GM12873 (cell line): Measurements from ENCODE around the gene CPXM2.

ENCODE experiments used
- CTCF ChIP-seq: IDR thresholded peaks from 2 replicates; pipeline ENCODE4 v1.5.1; 2012; ENCODE audit warnings: low read depth, mild to moderate bottlenecking, moderate library complexity, low read length, control low read depth; ENCODE audit not compliant: insufficient read depth; ENCODE audit errors: missing control alignments

Gene CPXM2

DNA sequence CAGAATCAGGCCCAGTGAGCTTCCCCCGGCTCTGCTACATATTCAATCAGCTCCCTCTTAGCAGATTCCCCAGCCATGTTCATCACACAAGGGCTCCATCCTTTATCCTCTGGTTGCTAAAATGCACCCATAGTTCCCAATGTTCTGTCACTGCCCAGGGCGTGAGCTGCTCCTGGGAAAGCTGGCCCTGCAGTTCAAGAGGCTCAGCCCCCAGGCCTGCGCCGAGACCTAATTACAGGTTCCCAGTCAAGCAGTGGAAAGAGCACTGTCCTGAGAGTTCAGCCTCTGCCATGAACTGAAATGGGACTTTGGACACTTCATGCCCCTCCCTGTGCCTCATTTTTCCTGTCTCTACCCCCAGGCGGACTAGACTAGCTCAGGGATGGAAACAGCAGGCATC is 149.9 kb downstream of the CPXM2 start:
- TF ChIP-seq CTCF, result no peak

- no peak for TF ChIP-seq CTCF
These were observed 150.5 kb downstream of the CPXM2 start for GRCh38 chr10:123741146-123741545.

DNA sequence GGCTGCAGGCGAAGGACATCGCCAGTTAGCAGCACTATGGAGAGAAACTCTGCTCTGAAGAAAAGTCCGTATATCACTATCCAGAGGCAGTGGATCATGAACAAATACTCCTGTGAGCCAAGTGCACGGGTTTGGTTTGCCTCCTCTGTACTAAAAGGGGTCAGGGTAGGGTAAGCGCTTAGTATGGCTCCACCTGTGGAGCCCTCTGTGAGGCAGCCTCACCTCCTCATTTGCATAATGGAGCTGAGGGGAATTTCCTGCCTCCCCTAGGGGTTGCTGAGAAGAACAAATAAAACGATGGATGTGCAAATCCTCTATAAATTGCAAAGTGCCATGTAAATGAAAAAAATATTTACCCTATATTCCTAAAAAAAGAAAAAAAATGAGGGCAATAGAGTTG is 162.1 kb downstream of the CPXM2 start:
- TF ChIP-seq CTCF, result no peak

GRCh38 chr10:123726836-123727235 is 164.8 kb downstream of the CPXM2 start:
- TF ChIP-seq CTCF, result no peak

GRCh38 chr10:123726381-123726780 is 165.2 kb downstream of the CPXM2 start:
- no peak for TF ChIP-seq CTCF

GRCh38 chr10:123724747-123725146 is 166.9 kb downstream of the CPXM2 start:
- TF ChIP-seq CTCF, result no peak

DNA sequence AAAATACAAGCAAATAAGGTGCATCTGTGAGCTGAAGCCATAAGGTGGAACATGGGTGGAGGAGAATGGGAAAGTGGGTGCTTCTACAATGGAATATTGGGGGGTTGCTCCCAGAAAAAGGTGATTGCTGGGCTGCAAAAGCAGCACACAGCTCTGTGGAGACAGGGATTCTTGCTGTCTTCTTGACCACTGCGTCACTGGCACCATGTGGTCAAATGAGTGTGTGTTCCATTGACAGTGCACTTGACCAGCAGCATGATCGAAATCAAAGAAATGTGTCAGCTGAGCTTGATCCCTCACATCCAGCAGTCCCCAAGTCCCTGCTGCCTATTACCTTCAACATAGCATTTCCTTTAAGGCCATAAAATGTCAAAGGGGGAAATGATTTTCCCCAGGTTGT is 169.3 kb downstream of the CPXM2 start:
- TF ChIP-seq CTCF, result no peak

DNA sequence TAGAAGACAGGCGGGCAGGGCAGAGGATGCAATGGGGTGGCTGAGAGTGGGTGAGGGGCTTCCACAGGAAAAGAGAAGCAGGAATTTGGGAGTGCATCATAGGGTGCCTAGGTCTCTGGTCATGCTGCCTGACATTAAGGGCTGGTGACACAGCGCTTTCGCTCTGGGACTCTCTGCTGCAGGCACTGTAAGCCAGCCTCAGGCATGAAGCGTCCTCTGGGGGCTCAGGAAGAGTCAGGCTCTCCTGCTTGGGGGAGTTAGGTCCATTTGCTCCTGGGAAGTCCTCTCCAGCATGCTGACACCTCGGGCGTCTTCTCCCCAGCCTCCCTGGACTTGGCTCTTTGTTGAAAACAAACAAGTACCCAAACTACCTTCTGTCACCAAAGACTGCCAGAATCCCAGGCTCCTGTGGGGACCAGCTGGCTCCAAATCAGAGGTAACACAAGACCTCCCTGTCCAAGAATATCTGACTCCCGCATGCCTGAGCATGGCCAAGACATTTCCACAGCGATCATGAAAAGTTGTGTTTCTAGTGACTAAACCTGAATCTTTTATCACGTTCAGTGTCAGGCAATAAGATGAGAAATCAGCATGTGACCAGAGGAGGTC is 170.1 kb downstream of the CPXM2 start:
- no peak for TF ChIP-seq CTCF
